CD8-positive, alpha-beta memory T cell (primary cell): ENCODE results near the gene PKNOX1. TPM values are rescaled to one million over a fixed set of nuclear protein-coding genes. Genes with fewer than 3 reads are reported as not detected.
"Not testable (repeated sequence)": the region's sequence is repeated elsewhere in the genome, so short reads cannot be mapped to it uniquely, and the experiment has no call there.

ENCODE experiments used
- CTCF ChIA-PET: fragments of 350-600 bp; sonication (Branson Sonifier 250); formaldehyde crosslinking; loops from one replicate; lab custom pipeline; 2021; ENCODE audit warnings: antibody characterized with exemption; lab: Charles Lee
- POLR2A ChIA-PET: fragments of 350-600 bp; sonication (Branson Sonifier 250); formaldehyde crosslinking; loops from one replicate; lab custom pipeline; 2021; ENCODE audit warnings: antibody characterized with exemption; lab: Charles Lee
- DNase-seq, 5 donors: peaks; one replicate each; pipeline versions ENCODE4 v3.0.0 to v3.0.0-alpha.2; 2020 to 2022; ENCODE audit warnings: mixed read lengths in 1 of 5
- H3K27ac ChIP-seq: one replicate; pipeline ENCODE4 v1.7.0; 2013; ENCODE audit warnings: low read depth, mild to moderate bottlenecking, low read length, moderate library complexity
- H3K27me3 ChIP-seq: 2 replicates; pipeline ENCODE4 v1.7.0; 2013; ENCODE audit warnings: low read length, mild to moderate bottlenecking; ENCODE audit not compliant: insufficient read depth, poor library complexity, severe bottlenecking
- H3K36me3 ChIP-seq: 2 replicates; pipeline ENCODE4 v1.7.0; 2013; ENCODE audit warnings: mild to moderate bottlenecking, low read length, moderate library complexity; ENCODE audit not compliant: insufficient read depth
- H3K4me1 ChIP-seq: 2 replicates; pipeline ENCODE4 v1.7.0; 2013; ENCODE audit warnings: mild to moderate bottlenecking, low read length, moderate library complexity; ENCODE audit not compliant: insufficient read depth
- H3K4me3 ChIP-seq: 2 replicates; pipeline ENCODE4 v1.7.0; 2013; ENCODE audit warnings: mild to moderate bottlenecking, low read length
- H3K9me3 ChIP-seq: 2 replicates; pipeline ENCODE4 v1.7.0; 2013; ENCODE audit warnings: mild to moderate bottlenecking, low read length
- H3K27ac Mint-ChIP-seq, 8 donors: one replicate each; pipeline ENCODE4 v1.8.0; 2020 to 2021; ENCODE audit warnings: mixed read lengths in 8 of 8, mild to moderate bottlenecking in 6 of 8, inconsistent platforms in 3 of 8, moderate library complexity in 3 of 8
- H3K27me3 Mint-ChIP-seq, 2 donors: one replicate each; pipeline ENCODE4 v1.8.0; 2020 to 2021; ENCODE audit warnings: mixed read lengths in 2 of 2, mild to moderate bottlenecking in 1 of 2, moderate library complexity in 1 of 2
- H3K36me3 Mint-ChIP-seq, 3 donors: one replicate each; pipeline ENCODE4 v1.8.0; 2020 to 2021; ENCODE audit warnings: mixed read lengths in 3 of 3, inconsistent platforms in 1 of 3, mild to moderate bottlenecking in 1 of 3
- H3K4me1 Mint-ChIP-seq, 3 donors: one replicate each; pipeline ENCODE4 v1.8.0; 2020 to 2021; ENCODE audit warnings: mixed read lengths in 3 of 3, inconsistent platforms in 1 of 3, mild to moderate bottlenecking in 1 of 3
- H3K4me3 Mint-ChIP-seq, 7 donors: one replicate each; pipeline ENCODE4 v1.8.0; 2020 to 2021; ENCODE audit warnings: mixed read lengths in 7 of 7, mild to moderate bottlenecking in 6 of 7, moderate library complexity in 4 of 7, inconsistent platforms in 2 of 7
- H3K9me3 Mint-ChIP-seq, 5 donors: one replicate each; pipeline ENCODE4 v1.8.0; 2020 to 2022; ENCODE audit warnings: mixed read lengths in 5 of 5, mild to moderate bottlenecking in 3 of 5, moderate library complexity in 2 of 5, inconsistent platforms in 1 of 5
- polyA plus RNA-seq: library from polyadenylated mRNA; unstranded; fragments of 300-500 nt; fragmentation: Illumina TruSeq; gene quantifications from one replicate; pipeline ENCODE4 v1.2.3, GENCODE V29; 2021
- total RNA-seq, 2 experiments: library from RNA; stranded (reverse); gene quantifications; one replicate each; pipeline ENCODE4 v1.2.3, GENCODE V29; 2021

PKNOX1 gene
- total and polyA plus RNA-seq, 3 experiments from 2014 or later = 18.6 to 22.9 (median 22.8) TPM

DNA sequence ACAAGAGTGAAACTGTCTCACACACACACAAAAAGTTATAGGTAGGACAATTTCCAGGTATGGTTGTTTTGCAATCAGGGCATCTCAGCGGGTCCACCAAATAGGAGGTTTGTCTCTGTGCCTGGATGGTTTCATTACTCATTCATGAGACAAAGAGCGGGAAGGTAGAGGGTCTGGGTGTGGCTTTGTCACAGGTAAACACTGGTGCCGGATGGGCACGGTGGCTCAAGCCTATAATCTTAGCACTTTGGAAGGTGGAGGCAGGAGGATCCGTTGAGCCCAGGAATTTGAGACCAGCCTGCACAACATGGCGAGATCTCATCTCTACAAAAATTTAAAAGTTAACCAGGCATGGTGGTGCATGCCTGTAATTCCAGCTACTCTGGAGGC, 32.7 kb upstream of the PKNOX1 start:
- no peaks in the 10 kb centered on the region for H3K27me3 ChIP-seq
- H3K4me1 Mint-ChIP-seq = no peaks in the 10 kb centered on the region
- H3K9me3 ChIP-seq = no peaks in the 10 kb centered on the region
- H3K4me1 ChIP-seq = no peaks in the 10 kb centered on the region
- H3K4me3 ChIP-seq = no peak overlapping the region
- H3K4me3 Mint-ChIP-seq = no peak overlapping the region
- ChIA-PET POLR2A (no interaction called here), CTCF (no interaction called here)
- H3K9me3 Mint-ChIP-seq = no peaks in the 10 kb centered on the region
- no peak overlapping the region for H3K27ac Mint-ChIP-seq
- H3K36me3 ChIP-seq = no peaks in the 10 kb centered on the region
- H3K27ac ChIP-seq = no peak overlapping the region
- DNase-seq = no peak
- no peaks in the 10 kb centered on the region for H3K27me3 Mint-ChIP-seq
- peaks cover 0 to 2% (median 0%) of the 10 kb centered on the region in 3 donors for H3K36me3 Mint-ChIP-seq

DNA sequence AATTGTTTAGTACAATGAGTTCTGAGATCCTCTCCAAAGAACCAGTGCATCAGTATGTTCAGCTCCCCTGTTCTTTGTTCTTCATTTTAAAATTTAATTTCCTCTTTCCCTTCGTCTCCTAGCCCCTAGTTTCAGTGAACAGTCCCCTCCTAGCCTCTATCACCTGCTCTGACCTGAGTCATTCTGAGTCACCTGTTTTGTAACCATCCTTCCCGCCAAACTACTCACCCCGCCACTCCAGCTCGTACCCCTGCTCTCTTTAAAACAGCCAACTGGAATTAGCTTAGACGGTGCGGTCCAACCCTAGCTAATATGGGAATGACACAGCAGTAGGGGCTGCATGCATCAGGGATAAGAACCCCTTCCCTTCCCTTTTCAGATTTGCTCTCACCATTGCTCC, 32.1 kb upstream of the PKNOX1 start:
- Histone ChIP-seq H3K9me3 (no peaks in the 10 kb centered on the region), H3K27me3 (no peaks in the 10 kb centered on the region), H3K4me1 (no peaks in the 10 kb centered on the region), H3K36me3 (no peaks in the 10 kb centered on the region), H3K27ac (no peak overlapping the region), H3K4me3 (no peak overlapping the region)
- Mint-ChIP-seq H3K4me3 (no peak overlapping the region), H3K27ac (no peak overlapping the region), H3K36me3 (peaks cover 0 to 2% (median 0%) of the 10 kb centered on the region in 3 donors), H3K27me3 (no peaks in the 10 kb centered on the region), H3K9me3 (no peaks in the 10 kb centered on the region), H3K4me1 (no peaks in the 10 kb centered on the region)
- DNase-seq = no peak
- ChIA-PET POLR2A (no interaction called here), CTCF (no interaction called here)

DNA sequence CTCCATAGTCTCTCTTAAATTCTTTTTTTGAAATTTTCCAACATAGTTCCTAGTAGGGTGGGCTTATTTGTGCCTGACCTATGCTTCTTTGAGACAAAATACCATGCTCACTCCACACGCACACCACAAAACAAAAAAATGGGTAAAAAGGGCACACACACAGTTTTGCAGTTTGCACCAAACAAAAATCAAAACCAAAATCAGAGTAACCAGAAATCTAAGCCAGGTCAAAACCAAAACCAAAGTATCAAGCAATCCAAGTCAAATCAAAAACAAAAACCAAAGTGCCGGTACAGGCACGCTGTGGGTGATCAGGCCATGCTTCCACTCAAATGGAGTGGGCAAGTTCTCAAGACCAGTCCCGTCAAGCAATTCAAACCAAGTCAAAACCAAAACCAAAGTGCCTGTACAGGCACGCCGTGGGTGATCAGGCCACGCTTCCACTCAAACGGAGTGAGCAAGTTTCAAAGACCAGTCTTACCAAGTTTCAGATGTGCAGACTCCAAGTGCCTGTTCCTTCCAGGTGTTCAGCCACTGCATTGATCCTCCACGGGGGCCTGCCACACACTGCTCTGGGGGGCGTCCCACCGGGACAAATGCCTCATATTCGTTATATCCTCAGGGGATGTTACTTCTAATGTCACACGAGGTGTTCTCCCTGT, 25.1 kb upstream of the PKNOX1 start:
- H3K9me3 ChIP-seq, H3K9me3 Mint-ChIP-seq, POLR2A ChIA-PET, H3K4me1 ChIP-seq, CTCF ChIA-PET, H3K36me3 ChIP-seq, H3K27me3 Mint-ChIP-seq, H3K27ac ChIP-seq, H3K4me1 Mint-ChIP-seq, H3K27me3 ChIP-seq, H3K36me3 Mint-ChIP-seq, H3K4me3 ChIP-seq, DNase-seq: not testable (repeated sequence)
- Mint-ChIP-seq H3K27ac (peak overlapping the region in 2 of 8 donors; percentile 79 to 93), H3K4me3 (peak overlapping the region in 2 of 7 donors; percentile 71 to 84)

DNA sequence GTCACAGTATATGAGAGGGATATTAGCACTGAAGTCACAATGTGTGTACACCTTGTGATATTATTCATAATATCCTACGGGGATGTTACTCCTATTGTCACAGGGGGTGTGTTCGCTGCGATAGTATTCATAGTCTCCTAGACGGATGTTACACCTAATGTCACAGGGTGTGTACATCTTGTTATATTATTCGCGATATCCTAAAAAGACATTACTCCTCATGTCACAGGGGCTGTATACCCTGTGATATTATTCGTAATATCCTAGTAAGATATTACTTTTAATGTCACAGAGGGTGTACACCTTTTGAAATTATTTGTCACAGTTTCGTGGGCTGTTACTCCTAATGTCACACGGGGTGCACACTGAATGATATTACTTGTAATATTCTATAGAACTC, 23.2 kb upstream of the PKNOX1 start:
- H3K27me3 ChIP-seq, POLR2A ChIA-PET, H3K36me3 ChIP-seq, H3K36me3 Mint-ChIP-seq, H3K27ac ChIP-seq, H3K4me3 ChIP-seq, H3K27me3 Mint-ChIP-seq, H3K9me3 ChIP-seq, H3K4me1 ChIP-seq, DNase-seq, H3K4me3 Mint-ChIP-seq, CTCF ChIA-PET, H3K27ac Mint-ChIP-seq, H3K4me1 Mint-ChIP-seq, H3K9me3 Mint-ChIP-seq: not testable (repeated sequence)

DNA sequence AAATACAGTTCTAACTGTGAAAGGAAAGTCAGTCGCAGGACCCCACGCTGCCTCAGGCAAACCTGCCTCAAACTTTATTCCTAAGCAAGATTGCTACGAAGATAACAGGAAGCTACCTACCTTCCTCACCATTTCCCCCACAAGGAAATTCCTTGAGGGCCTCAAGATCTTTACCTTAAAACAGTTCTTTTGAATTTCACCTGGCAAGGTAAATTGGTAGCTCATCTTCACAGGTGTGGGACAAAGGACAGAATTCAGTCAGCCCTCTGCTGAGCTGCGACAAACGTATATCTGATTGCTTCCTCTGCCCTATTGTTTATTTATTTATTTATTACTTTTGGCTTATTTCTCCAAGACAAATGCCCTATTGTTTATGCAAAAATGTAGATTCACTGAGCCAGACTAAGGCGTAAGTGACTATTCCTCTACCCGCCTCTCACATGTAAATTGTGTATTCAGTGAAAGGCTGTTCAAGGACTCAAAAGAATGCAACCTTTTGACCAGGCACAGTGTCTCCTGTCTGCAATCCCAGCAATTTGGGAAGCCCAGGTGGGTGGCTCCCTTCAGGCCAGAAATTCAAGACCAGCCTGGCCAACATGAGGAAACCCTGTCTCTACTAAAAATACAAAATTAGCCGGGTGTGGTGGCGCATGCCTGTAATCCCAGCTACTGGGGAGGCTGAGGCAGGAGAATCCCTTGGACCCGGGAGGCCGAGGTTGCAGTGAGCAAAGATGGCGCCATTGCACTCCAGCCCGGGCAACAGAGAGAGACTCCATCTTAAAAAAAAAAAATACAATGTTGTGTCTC, 17.3 kb upstream of the PKNOX1 start:
- no peaks in the 10 kb centered on the region for H3K9me3 ChIP-seq
- Mint-ChIP-seq H3K4me3 (no peak overlapping the region), H3K36me3 (no peaks in the 10 kb centered on the region), H3K27ac (no peak overlapping the region), H3K4me1 (peaks cover 4 to 5% (median 5%) of the 10 kb centered on the region in 3 donors), H3K27me3 (peaks cover 0 to 9% of the 10 kb centered on the region in 2 donors), H3K9me3 (no peaks in the 10 kb centered on the region)
- no peak overlapping the region for H3K4me3 ChIP-seq
- no peak overlapping the region for H3K27ac ChIP-seq
- no peaks in the 10 kb centered on the region for H3K27me3 ChIP-seq
- H3K36me3 ChIP-seq = no peaks in the 10 kb centered on the region
- CTCF ChIA-PET = no interaction called here
- POLR2A ChIA-PET = interaction anchor here (0.7 kb wide), 1 partner anchor 316 kb away, joined by 8 read pairs; no protein-coding TSS in a partner anchor
- DNase-seq = no peak
- H3K4me1 ChIP-seq = no peaks in the 10 kb centered on the region

DNA sequence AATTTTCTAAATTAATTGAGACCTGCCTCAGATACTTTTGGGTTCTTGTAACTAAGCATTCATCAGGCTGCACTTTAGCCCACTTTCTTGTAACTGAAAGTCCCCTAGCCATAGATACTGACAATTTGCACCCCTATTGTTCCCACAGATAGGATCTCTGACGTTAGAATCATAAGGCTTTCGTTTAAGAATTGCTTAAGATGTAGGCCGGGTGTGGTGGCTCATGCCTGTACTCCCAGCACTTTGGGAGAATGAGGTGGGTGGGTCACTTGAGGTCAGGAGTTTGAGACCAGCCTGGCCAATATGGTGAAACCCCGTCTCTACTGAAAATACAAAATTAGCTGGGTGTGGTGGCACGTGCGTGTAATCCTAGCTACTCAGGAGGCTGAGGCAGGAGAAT, 16.2 kb upstream of the PKNOX1 start:
- POLR2A ChIA-PET = interaction anchor here (0.7 kb wide), 2 partner anchors 13 to 66 kb away, joined by 3 to 5 read pairs; no protein-coding TSS in a partner anchor
- not testable (repeated sequence) for H3K27me3 ChIP-seq

DNA sequence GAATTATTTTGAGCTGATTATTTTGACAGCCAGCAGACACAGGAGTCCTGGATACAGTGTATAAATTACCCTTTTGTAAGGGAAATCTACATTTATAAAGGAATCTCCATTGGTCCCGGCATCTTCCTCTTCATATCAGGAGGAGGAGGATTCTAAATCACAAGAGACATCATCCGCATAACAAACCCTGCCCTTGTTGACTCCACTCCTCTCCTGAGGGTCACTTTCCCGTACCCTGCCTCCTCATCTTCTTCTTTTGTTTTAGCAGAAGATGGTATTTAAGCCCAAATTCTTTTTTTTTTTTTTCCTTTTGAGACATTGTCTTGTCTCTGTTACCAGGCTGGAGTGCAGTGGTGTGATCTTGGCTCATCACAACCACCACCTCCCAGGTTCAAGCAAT, 14.6 kb upstream of the PKNOX1 start:
- Histone ChIP-seq H3K27ac (no peak overlapping the region), H3K9me3 (no peaks in the 10 kb centered on the region), H3K27me3 (no peaks in the 10 kb centered on the region), H3K36me3 (no peaks in the 10 kb centered on the region), H3K4me1 (no peaks in the 10 kb centered on the region), H3K4me3 (no peak overlapping the region)
- Mint-ChIP-seq H3K9me3 (no peaks in the 10 kb centered on the region), H3K27me3 (peaks cover 0 to 3% of the 10 kb centered on the region in 2 donors), H3K27ac (peak overlapping the region in 1 of 8 donors; percentile 90), H3K4me3 (no peak overlapping the region), H3K4me1 (peaks cover 4 to 5% (median 5%) of the 10 kb centered on the region in 3 donors), H3K36me3 (no peaks in the 10 kb centered on the region)
- no peak for DNase-seq
- CTCF ChIA-PET = no interaction called here
- POLR2A ChIA-PET = no interaction called here

More for the DNA sequence above, 16.2 kb upstream of the PKNOX1 start:
- H3K4me3 Mint-ChIP-seq, H3K4me3 ChIP-seq, H3K27ac Mint-ChIP-seq, H3K27me3 Mint-ChIP-seq, CTCF ChIA-PET, DNase-seq, H3K4me1 ChIP-seq, H3K27ac ChIP-seq, H3K4me1 Mint-ChIP-seq, H3K36me3 ChIP-seq, H3K36me3 Mint-ChIP-seq, H3K9me3 Mint-ChIP-seq, H3K9me3 ChIP-seq: not testable (repeated sequence)

DNA sequence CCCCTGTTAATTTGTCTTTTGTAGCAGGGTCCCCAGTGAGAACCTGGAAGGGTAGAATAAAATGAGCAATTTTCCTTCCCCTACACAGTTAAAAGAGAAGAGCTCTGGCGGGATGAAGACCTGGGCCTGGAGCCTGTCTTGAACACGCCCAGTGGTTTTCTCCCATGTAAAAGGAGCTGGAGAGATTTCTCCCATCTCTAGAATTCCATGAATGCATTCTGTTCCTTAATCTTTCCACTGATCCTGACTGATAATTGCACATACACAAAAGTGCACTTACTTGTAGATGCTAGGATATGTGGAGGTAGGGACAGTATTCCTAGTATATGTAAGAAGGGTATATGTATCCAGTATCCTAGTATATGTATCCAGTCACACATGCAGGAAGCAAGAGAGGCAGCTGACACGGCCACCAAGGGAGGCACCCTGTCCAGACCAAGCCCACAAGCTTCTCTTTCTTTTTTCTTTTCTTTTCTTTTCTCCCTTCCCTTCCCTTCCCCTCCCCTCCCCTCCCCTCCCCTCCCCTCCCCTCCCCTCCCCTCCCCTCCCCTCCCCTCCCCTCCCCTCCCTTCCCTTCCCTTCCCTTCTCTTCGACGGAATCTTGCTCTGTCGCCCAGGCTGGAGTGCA, 11.9 kb upstream of the PKNOX1 start:
- no peak overlapping the region for H3K4me3 ChIP-seq
- Mint-ChIP-seq H3K4me1 (peaks cover 4 to 5% (median 5%) of the 10 kb centered on the region in 3 donors), H3K4me3 (peak overlapping the region in 1 of 7 donors; percentile 69), H3K36me3 (no peaks in the 10 kb centered on the region), H3K9me3 (no peaks in the 10 kb centered on the region), H3K27me3 (peaks cover 0 to 3% of the 10 kb centered on the region in 2 donors), H3K27ac (no peak overlapping the region)
- no peaks in the 10 kb centered on the region for H3K27me3 ChIP-seq
- no peaks in the 10 kb centered on the region for H3K9me3 ChIP-seq
- CTCF ChIA-PET = interaction anchor here (1.2 to 1.3 kb wide), 2 partner anchors 10 to 23 kb away, joined by 3 to 4 read pairs; no protein-coding TSS in a partner anchor
- H3K27ac ChIP-seq = no peak overlapping the region
- POLR2A ChIA-PET = no interaction called here
- H3K4me1 ChIP-seq = no peaks in the 10 kb centered on the region
- no peaks in the 10 kb centered on the region for H3K36me3 ChIP-seq
- DNase-seq = no peak
